Measurements from ENCODE around the gene FAM120A.

DNA sequence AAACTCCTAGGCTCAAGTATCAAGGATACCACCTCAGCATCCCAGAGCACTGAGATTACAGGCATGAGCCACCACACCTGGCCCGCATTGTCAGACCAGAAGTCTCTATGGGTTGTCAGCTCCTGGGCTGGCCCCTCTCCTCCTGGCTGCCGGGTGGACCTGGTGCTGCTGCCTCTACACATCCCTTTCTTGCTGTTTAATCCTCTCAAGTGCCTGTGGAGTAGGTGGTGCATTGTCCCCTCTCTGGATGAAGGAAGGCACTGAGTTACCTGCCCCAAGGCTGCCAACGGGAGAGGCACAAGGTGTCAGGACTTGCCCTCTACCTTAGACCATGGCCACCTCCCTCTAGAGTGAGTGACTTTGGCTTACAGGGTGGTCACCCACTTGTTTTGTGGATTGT is 162.3 kb downstream of the FAM120A start:
- TF ChIP-seq, protein P1, sequence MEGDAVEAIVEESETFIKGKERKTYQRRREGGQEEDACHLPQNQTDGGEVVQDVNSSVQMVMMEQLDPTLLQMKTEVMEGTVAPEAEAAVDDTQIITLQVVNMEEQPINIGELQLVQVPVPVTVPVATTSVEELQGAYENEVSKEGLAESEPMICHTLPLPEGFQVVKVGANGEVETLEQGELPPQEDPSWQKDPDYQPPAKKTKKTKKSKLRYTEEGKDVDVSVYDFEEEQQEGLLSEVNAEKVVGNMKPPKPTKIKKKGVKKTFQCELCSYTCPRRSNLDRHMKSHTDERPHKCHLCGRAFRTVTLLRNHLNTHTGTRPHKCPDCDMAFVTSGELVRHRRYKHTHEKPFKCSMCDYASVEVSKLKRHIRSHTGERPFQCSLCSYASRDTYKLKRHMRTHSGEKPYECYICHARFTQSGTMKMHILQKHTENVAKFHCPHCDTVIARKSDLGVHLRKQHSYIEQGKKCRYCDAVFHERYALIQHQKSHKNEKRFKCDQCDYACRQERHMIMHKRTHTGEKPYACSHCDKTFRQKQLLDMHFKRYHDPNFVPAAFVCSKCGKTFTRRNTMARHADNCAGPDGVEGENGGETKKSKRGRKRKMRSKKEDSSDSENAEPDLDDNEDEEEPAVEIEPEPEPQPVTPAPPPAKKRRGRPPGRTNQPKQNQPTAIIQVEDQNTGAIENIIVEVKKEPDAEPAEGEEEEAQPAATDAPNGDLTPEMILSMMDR (IDR thresholded peaks at IDR 0.05; ENCODE audit: poor library complexity, severe bottlenecking): no peak
- TF ChIP-seq SMC3 (conservative IDR thresholded peaks at IDR 0.05; ENCODE audit: poor library complexity) (no peak), EZH2 (IDR thresholded peaks at IDR 0.05; ENCODE audit: borderline replicate concordance, insufficient read depth, low read length, poor library complexity, severe bottlenecking) (no peak), EP300 (conservative IDR thresholded peaks at IDR 0.05; ENCODE audit: poor library complexity, severe bottlenecking) (no peak), TAF1 (IDR thresholded peaks at IDR 0.05; ENCODE audit: low read depth) (no peak), POLR2AphosphoS5 (IDR thresholded peaks at IDR 0.05) (no peak)
- TF ChIP-seq, protein P2, sequence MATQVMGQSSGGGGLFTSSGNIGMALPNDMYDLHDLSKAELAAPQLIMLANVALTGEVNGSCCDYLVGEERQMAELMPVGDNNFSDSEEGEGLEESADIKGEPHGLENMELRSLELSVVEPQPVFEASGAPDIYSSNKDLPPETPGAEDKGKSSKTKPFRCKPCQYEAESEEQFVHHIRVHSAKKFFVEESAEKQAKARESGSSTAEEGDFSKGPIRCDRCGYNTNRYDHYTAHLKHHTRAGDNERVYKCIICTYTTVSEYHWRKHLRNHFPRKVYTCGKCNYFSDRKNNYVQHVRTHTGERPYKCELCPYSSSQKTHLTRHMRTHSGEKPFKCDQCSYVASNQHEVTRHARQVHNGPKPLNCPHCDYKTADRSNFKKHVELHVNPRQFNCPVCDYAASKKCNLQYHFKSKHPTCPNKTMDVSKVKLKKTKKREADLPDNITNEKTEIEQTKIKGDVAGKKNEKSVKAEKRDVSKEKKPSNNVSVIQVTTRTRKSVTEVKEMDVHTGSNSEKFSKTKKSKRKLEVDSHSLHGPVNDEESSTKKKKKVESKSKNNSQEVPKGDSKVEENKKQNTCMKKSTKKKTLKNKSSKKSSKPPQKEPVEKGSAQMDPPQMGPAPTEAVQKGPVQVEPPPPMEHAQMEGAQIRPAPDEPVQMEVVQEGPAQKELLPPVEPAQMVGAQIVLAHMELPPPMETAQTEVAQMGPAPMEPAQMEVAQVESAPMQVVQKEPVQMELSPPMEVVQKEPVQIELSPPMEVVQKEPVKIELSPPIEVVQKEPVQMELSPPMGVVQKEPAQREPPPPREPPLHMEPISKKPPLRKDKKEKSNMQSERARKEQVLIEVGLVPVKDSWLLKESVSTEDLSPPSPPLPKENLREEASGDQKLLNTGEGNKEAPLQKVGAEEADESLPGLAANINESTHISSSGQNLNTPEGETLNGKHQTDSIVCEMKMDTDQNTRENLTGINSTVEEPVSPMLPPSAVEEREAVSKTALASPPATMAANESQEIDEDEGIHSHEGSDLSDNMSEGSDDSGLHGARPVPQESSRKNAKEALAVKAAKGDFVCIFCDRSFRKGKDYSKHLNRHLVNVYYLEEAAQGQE (IDR thresholded peaks at IDR 0.05; ENCODE audit: borderline replicate concordance): no peak

Data from neural cell (in vitro differentiated cells).